Stomach (tissue), 9 donors: ENCODE measurements around the gene PRKG2. TPM values are rescaled to one million over a fixed set of nuclear protein-coding genes. Genes with fewer than 3 reads are reported as not detected.

Experiments
- DNase-seq, 2 donors: peaks; one replicate each; pipeline versions ENCODE4 v3.0.0 to v3.0.0-alpha.2; 2013 to 2019
- H3K27ac ChIP-seq, 5 donors: fragments of 200-600 bp in 4 of 5; sonication (generic) in 4 of 5; one replicate each; pipeline ENCODE4 v1.5.1; 2013 to 2019; ENCODE audit warnings: mild to moderate bottlenecking in 1 of 5, moderate library complexity in 1 of 5
- H3K27me3 ChIP-seq, 3 donors: fragments of 200-600 bp; sonication (generic); one replicate each; pipeline ENCODE4 v1.5.1; 2017 to 2019; ENCODE audit warnings: mixed run types in 1 of 3
- H3K36me3 ChIP-seq, 4 donors: fragments of 200-600 bp; sonication (generic); 1 replicate in 3 of 4; 2 replicates in 1 of 4; pipeline ENCODE4 v1.5.1; 2016 to 2019
- H3K4me1 ChIP-seq, 4 donors: fragments of 200-600 bp; sonication (generic); one replicate each; pipeline ENCODE4 v1.5.1; 2016 to 2019
- H3K4me3 ChIP-seq, 4 donors: fragments of 200-600 bp; sonication (generic) in 3 of 4; one replicate each; pipeline ENCODE4 v1.5.1; 2016 to 2019; ENCODE audit warnings: mild to moderate bottlenecking in 1 of 4
- H3K9me3 ChIP-seq, 4 donors: fragments of 200-600 bp; sonication (generic); one replicate each; pipeline ENCODE4 v1.5.1; 2016 to 2019
- EP300 ChIP-seq: sonication (generic); formaldehyde crosslinking; IDR thresholded peaks from one replicate; pipeline ENCODE4 v1.6.1; 2017; ENCODE audit warnings: antibody characterized with exemption
- POLR2A ChIP-seq, 4 donors: fragments of 450-650 bp; IDR thresholded peaks; one replicate each; pipeline ENCODE4 v1.6.1; 2016; ENCODE audit warnings: antibody characterized with exemption in 4 of 4, control low read depth in 2 of 4, mild to moderate bottlenecking in 1 of 4, moderate library complexity in 1 of 4
- POLR2AphosphoS5 ChIP-seq, 3 donors: sonication (generic); formaldehyde crosslinking; IDR thresholded peaks; one replicate each; pipeline ENCODE4 v1.6.1; 2016; ENCODE audit warnings: antibody characterized with exemption in 3 of 3
- WGBS, 5 donors: extraction: QIAGEN DNeasy Blood & Tissue Kit in 3 of 5; methylation state at CpG; one replicate each; pipeline versions ENCODE4 v1.1.5 to v1.1.7; 2013 to 2018; 5-methylcytosine and 5-hydroxymethylcytosine counted together
- intact Hi-C: fragments of 100-400 bp; cut with DNase I; formaldehyde crosslinking; loops from one replicate; pipeline ENCODE4 v1.15.1; 2023; ENCODE audit warnings: low total_unique reads
- polyA plus RNA-seq, 3 donors: library from polyadenylated mRNA; stranded (reverse); fragments of 200-250 nt; gene quantifications; one replicate each; pipeline ENCODE4 v1.2.3, GENCODE V29; 2013
- total RNA-seq, 5 donors: library from RNA; depleted of rRNA; stranded (reverse); fragments of >200 nt; gene quantifications; one replicate each; pipeline versions ENCODE4 v1.1.0 to v1.2.3, GENCODE V29; 2014 to 2016
- TF ChIP-seq, protein P1 (sequence below), 7 experiments: fragments of 450-650 bp in 4 of 7; fragments of 200-600 bp in 3 of 7; sonication (generic) in 3 of 7; IDR thresholded peaks; one replicate each; pipeline ENCODE4 v1.5.1; 2016 to 2019; ENCODE audit warnings: antibody characterized with exemption in 7 of 7, control low read depth in 2 of 7, mild to moderate bottlenecking in 1 of 7
- donor health status: healthy with polysubstance abuse.
- donor health status: Bipolar disorder and iron deficiency.
- donor health status: healthy.

Gene PRKG2
- total and polyA plus RNA-seq, 8 donors: 0.19 to 2.9 (median 0.58) TPM; not detected in 3

DNA sequence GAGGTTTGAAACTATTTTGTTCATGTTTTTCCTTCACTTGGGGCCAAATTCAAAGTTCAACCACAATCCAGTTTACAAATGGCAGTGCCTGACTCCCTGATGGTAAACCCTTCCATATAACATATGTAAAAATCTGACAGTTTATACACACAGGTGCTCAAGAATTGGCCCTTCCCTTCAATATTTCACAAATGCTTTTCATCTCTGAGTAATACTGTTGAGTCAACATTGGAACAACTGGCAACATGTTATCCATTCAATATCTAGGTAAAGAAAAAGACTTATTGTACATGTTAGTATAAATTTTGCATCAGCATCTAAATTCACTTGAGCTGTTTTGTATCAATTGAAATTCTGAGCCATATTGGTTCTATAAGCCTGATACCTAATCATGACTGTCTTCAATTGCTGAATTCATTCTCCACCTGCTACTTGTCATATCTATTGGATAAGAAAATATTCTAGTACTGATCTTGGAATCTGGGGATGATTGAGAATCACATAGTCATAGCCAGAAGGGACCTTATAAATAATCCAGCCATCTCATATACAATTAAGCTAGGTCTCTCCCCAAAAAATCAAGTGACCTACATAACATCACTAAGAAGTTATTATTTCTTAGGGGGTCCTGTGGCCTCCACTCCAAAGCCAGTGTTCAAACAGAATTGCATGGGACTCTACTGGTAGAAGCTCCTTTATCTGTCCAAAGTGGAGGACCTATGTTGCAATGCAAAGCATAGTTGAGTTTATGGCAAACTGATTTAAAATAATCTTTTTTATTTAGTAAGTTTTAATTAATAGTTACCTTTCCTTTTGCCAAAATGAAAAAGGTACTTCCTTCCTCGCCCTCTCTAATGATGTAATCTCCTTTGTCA, 61.9 kb downstream of the PRKG2 start:
- 55 to 77% (median 63%) methylated on average over 1 of the region's 1 CpG for WGBS, 5 donors
- peak overlapping the region in 2 of 5 donors; percentile 22 to 55 for H3K27ac ChIP-seq
- DNase-seq: no peak
- no peaks in the 10 kb centered on the region for H3K36me3 ChIP-seq
- intact Hi-C loops: no loop called here
- H3K4me3 ChIP-seq: peak overlapping the region in 2 of 4 donors; percentile 39 to 46
- H3K4me1 ChIP-seq: no peaks in the 10 kb centered on the region
- no peaks in the 10 kb centered on the region for H3K9me3 ChIP-seq
- TF ChIP-seq POLR2AphosphoS5 (IDR thresholded peaks at IDR 0.05): no peak
- no peak for TF ChIP-seq POLR2A (IDR thresholded peaks at IDR 0.05)
- TF ChIP-seq, protein P1, sequence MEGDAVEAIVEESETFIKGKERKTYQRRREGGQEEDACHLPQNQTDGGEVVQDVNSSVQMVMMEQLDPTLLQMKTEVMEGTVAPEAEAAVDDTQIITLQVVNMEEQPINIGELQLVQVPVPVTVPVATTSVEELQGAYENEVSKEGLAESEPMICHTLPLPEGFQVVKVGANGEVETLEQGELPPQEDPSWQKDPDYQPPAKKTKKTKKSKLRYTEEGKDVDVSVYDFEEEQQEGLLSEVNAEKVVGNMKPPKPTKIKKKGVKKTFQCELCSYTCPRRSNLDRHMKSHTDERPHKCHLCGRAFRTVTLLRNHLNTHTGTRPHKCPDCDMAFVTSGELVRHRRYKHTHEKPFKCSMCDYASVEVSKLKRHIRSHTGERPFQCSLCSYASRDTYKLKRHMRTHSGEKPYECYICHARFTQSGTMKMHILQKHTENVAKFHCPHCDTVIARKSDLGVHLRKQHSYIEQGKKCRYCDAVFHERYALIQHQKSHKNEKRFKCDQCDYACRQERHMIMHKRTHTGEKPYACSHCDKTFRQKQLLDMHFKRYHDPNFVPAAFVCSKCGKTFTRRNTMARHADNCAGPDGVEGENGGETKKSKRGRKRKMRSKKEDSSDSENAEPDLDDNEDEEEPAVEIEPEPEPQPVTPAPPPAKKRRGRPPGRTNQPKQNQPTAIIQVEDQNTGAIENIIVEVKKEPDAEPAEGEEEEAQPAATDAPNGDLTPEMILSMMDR (IDR thresholded peaks at IDR 0.05): no peak
- no peak for TF ChIP-seq EP300
- no peaks in the 10 kb centered on the region for H3K27me3 ChIP-seq

DNA sequence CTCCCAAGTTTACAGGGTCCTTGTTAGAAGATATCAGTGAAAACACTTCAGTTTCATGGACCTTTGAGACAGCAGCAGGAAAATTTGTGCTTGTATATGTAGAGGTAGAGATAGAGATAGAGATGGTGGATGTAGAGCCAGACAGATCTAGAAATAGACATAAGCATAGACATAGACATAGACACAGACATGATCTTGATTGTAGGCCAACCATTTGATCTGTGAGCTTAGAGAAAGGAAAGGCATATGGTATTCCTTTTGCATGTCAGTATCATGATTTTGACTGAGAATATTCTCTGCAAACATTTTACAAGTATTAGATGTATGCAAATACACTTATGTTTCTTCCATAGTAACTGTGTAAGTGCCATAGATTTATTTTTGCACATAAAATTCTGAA, 65.0 kb downstream of the PRKG2 start:
- DNase-seq: no peak
- Histone ChIP-seq H3K36me3 (no peaks in the 10 kb centered on the region), H3K27me3 (no peaks in the 10 kb centered on the region), H3K27ac (no peak overlapping the region), H3K9me3 (no peaks in the 10 kb centered on the region), H3K4me1 (no peaks in the 10 kb centered on the region), H3K4me3 (no peak overlapping the region)
- intact Hi-C loops: no loop called here
- TF ChIP-seq, protein P1 (IDR thresholded peaks at IDR 0.05): no peak
- TF ChIP-seq EP300: no peak
- no peak for TF ChIP-seq POLR2A (IDR thresholded peaks at IDR 0.05)
- TF ChIP-seq POLR2AphosphoS5 (IDR thresholded peaks at IDR 0.05): no peak

DNA sequence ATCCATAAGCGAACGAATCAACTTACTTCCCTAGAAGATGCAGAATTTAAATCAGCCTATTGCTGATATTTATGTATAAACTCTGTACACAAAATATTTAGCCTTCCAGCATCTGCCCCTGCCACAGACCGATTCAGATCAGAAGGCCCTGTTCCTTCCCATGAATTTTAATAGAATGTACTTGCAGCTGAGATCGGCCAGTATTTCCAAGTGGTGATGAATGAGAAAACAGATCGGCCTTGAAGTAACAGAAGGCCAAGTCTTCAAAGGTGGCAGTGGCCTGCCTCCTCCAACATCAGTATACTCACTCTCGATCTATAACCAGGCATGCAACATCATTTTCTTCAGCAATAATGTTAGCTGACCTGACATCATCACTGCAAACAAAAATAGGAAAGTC, 66.4 kb downstream of the PRKG2 start:
- H3K9me3 ChIP-seq: no peaks in the 10 kb centered on the region
- H3K36me3 ChIP-seq: no peaks in the 10 kb centered on the region
- intact Hi-C loops: no loop called here
- no peaks in the 10 kb centered on the region for H3K4me1 ChIP-seq
- DNase-seq: no peak
- no peak overlapping the region for H3K27ac ChIP-seq
- no peaks in the 10 kb centered on the region for H3K27me3 ChIP-seq
- 84 to 87% (median 85%) methylated on average over 6 of the region's 6 CpGs for WGBS, 5 donors
- H3K4me3 ChIP-seq: no peak overlapping the region
- TF ChIP-seq POLR2A (IDR thresholded peaks at IDR 0.05): no peak
- no peak for TF ChIP-seq POLR2AphosphoS5 (IDR thresholded peaks at IDR 0.05)
- TF ChIP-seq EP300: no peak
- TF ChIP-seq, protein P1 (IDR thresholded peaks at IDR 0.05): no peak

DNA sequence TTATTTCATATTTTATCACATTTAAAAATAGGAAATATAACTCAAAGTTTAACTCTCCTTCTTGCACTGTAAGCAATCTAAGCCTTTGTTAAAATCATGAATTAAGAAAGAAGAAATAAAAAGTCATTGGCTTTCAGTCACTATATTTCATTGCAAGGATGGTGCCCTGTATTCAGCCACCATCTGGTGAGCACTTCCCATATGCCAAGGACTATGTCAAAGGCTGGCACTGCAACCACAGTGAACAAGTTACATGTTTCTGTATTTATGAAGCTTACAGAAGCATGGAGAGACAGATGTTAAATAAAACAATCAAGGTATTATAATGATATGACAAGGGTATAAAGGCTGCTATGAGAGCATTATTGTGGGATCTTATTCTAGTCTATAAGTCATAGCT, 68.6 kb downstream of the PRKG2 start:
- H3K9me3 ChIP-seq: no peaks in the 10 kb centered on the region
- H3K27me3 ChIP-seq: no peaks in the 10 kb centered on the region
- no peak overlapping the region for H3K27ac ChIP-seq
- intact Hi-C loops: no loop called here
- H3K4me3 ChIP-seq: no peak overlapping the region
- no peaks in the 10 kb centered on the region for H3K36me3 ChIP-seq
- no peaks in the 10 kb centered on the region for H3K4me1 ChIP-seq
- DNase-seq: no peak
- TF ChIP-seq POLR2AphosphoS5 (IDR thresholded peaks at IDR 0.05): no peak
- no peak for TF ChIP-seq POLR2A (IDR thresholded peaks at IDR 0.05)
- TF ChIP-seq, protein P1 (IDR thresholded peaks at IDR 0.05): no peak
- TF ChIP-seq EP300: no peak
